Ascending aorta (tissue), 2 donors: Measurements from ENCODE around the gene RNF5. TPM values are rescaled to one million over a fixed set of nuclear protein-coding genes. Genes with fewer than 3 reads are reported as not detected.

ENCODE experiments used
- DNase-seq, 2 donors: peaks; one replicate each; pipeline ENCODE4 v3.0.0-alpha.2; 2019; ENCODE audit warnings: low spot score in 2 of 2
- H3K27ac ChIP-seq, 2 donors: fragments of 200-600 bp; sonication (generic); one replicate each; pipeline ENCODE4 v1.5.1; 2016 to 2017; ENCODE audit warnings: mild to moderate bottlenecking in 1 of 2
- H3K27me3 ChIP-seq: fragments of 200-600 bp; sonication (generic); one replicate; pipeline ENCODE4 v1.5.1; 2017
- H3K36me3 ChIP-seq, 2 donors: fragments of 200-600 bp; sonication (generic); one replicate each; pipeline ENCODE4 v1.5.1; 2016
- H3K4me1 ChIP-seq, 2 donors: fragments of 200-600 bp; sonication (generic); one replicate each; pipeline ENCODE4 v1.5.1; 2016 to 2017; ENCODE audit warnings: mild to moderate bottlenecking in 1 of 2
- H3K4me3 ChIP-seq, 2 donors: fragments of 200-600 bp; sonication (generic); one replicate each; pipeline ENCODE4 v1.5.1; 2016 to 2017; ENCODE audit warnings: mild to moderate bottlenecking in 1 of 2
- H3K9me3 ChIP-seq, 2 donors: fragments of 200-600 bp; sonication (generic); one replicate each; pipeline ENCODE4 v1.5.1; 2016
- CTCF ChIP-seq, 3 experiments: fragments of 200-600 bp in 2 of 3; fragments of 450-650 bp in 1 of 3; sonication (generic) in 2 of 3; IDR thresholded peaks; one replicate each; pipeline ENCODE4 v1.5.1; 2016 to 2019; ENCODE audit warnings: antibody characterized with exemption in 3 of 3, mild to moderate bottlenecking in 1 of 3, moderate library complexity in 1 of 3
- intact Hi-C: fragments of 100-400 bp; cut with DNase I; formaldehyde crosslinking; loops from one replicate; pipeline ENCODE4 v1.15.1; 2023
- total RNA-seq: library from RNA; depleted of rRNA; stranded (reverse); fragments of >200 nt; gene quantifications from one replicate; pipeline ENCODE4 v1.1.0, GENCODE V29; 2016

The RNF5 gene
- total RNA-seq, 1 donor from 2014 or later, result 73.0 TPM

GRCh38 chr6:32222333-32223230, 44.4 kb downstream of the RNF5 start:
- no peak overlapping the region for H3K4me3 ChIP-seq
- intact Hi-C loops, result no loop called here
- DNase-seq, result no peak
- no peak overlapping the region for H3K27ac ChIP-seq
- H3K36me3 ChIP-seq, result no peaks in the 10 kb centered on the region
- no peak for TF ChIP-seq CTCF (IDR thresholded peaks at IDR 0.05)
- H3K4me1 ChIP-seq, result no peaks in the 10 kb centered on the region
- no peaks in the 10 kb centered on the region for H3K9me3 ChIP-seq
- no peaks in the 10 kb centered on the region for H3K27me3 ChIP-seq

GRCh38 chr6:32223258-32224235, 45.3 kb downstream of the RNF5 start, which contains the start of gene NOTCH4:
TSS of gene NOTCH4 (minus strand) at chr6:32224067. CDS start at chr6:32223928, 139 bp downstream.
- intact Hi-C loops, result no loop called here
- Histone ChIP-seq H3K27ac (peak within 1 kb of the TSS in 1 of 2 donors; percentile 34), H3K4me3 (no peak within 1 kb of the TSS)

GRCh38 chr6:32224696-32225095, 46.5 kb downstream of the RNF5 start:
- Histone ChIP-seq H3K27me3 (no peaks in the 10 kb centered on the region), H3K4me3 (no peak overlapping the region), H3K9me3 (no peaks in the 10 kb centered on the region), H3K4me1 (no peaks in the 10 kb centered on the region), H3K36me3 (no peaks in the 10 kb centered on the region), H3K27ac (no peak overlapping the region)
- peak in 1 of 2 donors; percentile 15 for DNase-seq
- TF ChIP-seq CTCF (IDR thresholded peaks at IDR 0.05), result no peak
- intact Hi-C loops, result no loop called here

More at GRCh38 chr6:32223258-32224235, 45.3 kb downstream of the RNF5 start, which contains the start of gene NOTCH4:
- no peak for TF ChIP-seq CTCF (IDR thresholded peaks at IDR 0.05)
- Histone ChIP-seq H3K4me1 (no peaks in the 10 kb centered on the region), H3K9me3 (no peaks in the 10 kb centered on the region), H3K36me3 (no peaks in the 10 kb centered on the region), H3K27me3 (no peaks in the 10 kb centered on the region)
- DNase-seq, result peak in 1 of 2 donors; percentile 40

GRCh38 chr6:32226434-32226833, 48.2 kb downstream of the RNF5 start:
- H3K9me3 ChIP-seq, result no peaks in the 10 kb centered on the region

More at GRCh38 chr6:32226434-32226833, 48.2 kb downstream of the RNF5 start:
- H3K27me3 ChIP-seq, result no peaks in the 10 kb centered on the region
- intact Hi-C loops, result no loop called here
- TF ChIP-seq CTCF (IDR thresholded peaks at IDR 0.05), result no peak
- no peak for DNase-seq
- H3K27ac ChIP-seq, result no peak overlapping the region
- no peaks in the 10 kb centered on the region for H3K36me3 ChIP-seq
- H3K4me3 ChIP-seq, result no peak overlapping the region
- H3K4me1 ChIP-seq, result no peaks in the 10 kb centered on the region

Other genes with a start within 250 kb of the RNF5 start
- gene CFB, start 232.3 kb upstream of the RNF5 start, total RNA-seq, result 132 TPM
- 208 TPM for gene NELFE, start 219.4 kb upstream of the RNF5 start, total RNA-seq
- gene SKIC2, start 219.2 kb upstream of the RNF5 start, total RNA-seq, result 77.4 TPM
- 18.0 TPM for gene DXO, start 206.3 kb upstream of the RNF5 start, total RNA-seq
- gene C4A, start 196.3 kb upstream of the RNF5 start, total RNA-seq, result 147 TPM
- 133 TPM for gene C4B, start 163.6 kb upstream of the RNF5 start, total RNA-seq
- gene CYP21A2, start 140.0 kb upstream of the RNF5 start, total RNA-seq, result 14.0 TPM
- gene TNXB, start 69.1 kb upstream of the RNF5 start, total RNA-seq, result 493 TPM
- gene ATF6B, start 50.2 kb upstream of the RNF5 start, total RNA-seq, result 123 TPM
- not detected for gene FKBPL, start 48.1 kb upstream of the RNF5 start, total RNA-seq
- 1.4 TPM for gene PRRT1, start 26.5 kb upstream of the RNF5 start, total RNA-seq
- gene PPT2, start 24.3 kb upstream of the RNF5 start, total RNA-seq, result 839 TPM
- 9.4 TPM for gene EGFL8, start 13.8 kb upstream of the RNF5 start, total RNA-seq
- 136 TPM for gene AGPAT1, start 2.3 kb upstream of the RNF5 start, total RNA-seq
- gene AGER, start 5.8 kb downstream of the RNF5 start, total RNA-seq, result 6.1 TPM
- 18.1 TPM for gene PBX2, start 11.8 kb downstream of the RNF5 start, total RNA-seq
- gene GPSM3, start 14.2 kb downstream of the RNF5 start, total RNA-seq, result 19.4 TPM
- 198 TPM for gene NOTCH4, start 45.7 kb downstream of the RNF5 start, total RNA-seq
- not detected for gene TSBP1, start 193.5 kb downstream of the RNF5 start, total RNA-seq
- not detected for gene BTNL2, start 228.8 kb downstream of the RNF5 start, total RNA-seq